HFF-Myc (cell line): ENCODE results near the gene SLC6A4.
"Not testable (repeated sequence)": the region's sequence is repeated elsewhere in the genome, so short reads cannot be mapped to it uniquely, and the experiment has no call there.

Experiments used
- DNase-seq: peaks from one replicate; pipeline ENCODE4 v3.0.0-alpha.2; 2011; ENCODE audit warnings: low read depth; ENCODE audit errors: extremely low read depth
- H3K4me3 ChIP-seq: replicated peaks from 2 replicates; pipeline ENCODE4 v1.5.1; 2011; ENCODE audit warnings: low read depth, mild to moderate bottlenecking, control low read depth, low read length
- CTCF ChIP-seq: IDR thresholded peaks from 2 replicates; pipeline ENCODE4 v1.5.1; 2012; ENCODE audit warnings: mild to moderate bottlenecking, low read depth, low read length, control low read depth; ENCODE audit errors: missing control alignments

The SLC6A4 gene

GRCh38 chr17:30207655-30208054 lies 27.8 kb downstream of the SLC6A4 start:
- no peak for DNase-seq
- no peak overlapping the region for H3K4me3 ChIP-seq
- TF ChIP-seq CTCF = no peak

GRCh38 chr17:30203471-30203981 lies 32.0 kb downstream of the SLC6A4 start:
- DNase-seq = no peak
- H3K4me3 ChIP-seq = no peak overlapping the region
- TF ChIP-seq CTCF = peak; percentile 12

GRCh38 chr17:30200656-30201055 lies 34.8 kb downstream of the SLC6A4 start:
- not testable (repeated sequence) for H3K4me3 ChIP-seq, DNase-seq

DNA sequence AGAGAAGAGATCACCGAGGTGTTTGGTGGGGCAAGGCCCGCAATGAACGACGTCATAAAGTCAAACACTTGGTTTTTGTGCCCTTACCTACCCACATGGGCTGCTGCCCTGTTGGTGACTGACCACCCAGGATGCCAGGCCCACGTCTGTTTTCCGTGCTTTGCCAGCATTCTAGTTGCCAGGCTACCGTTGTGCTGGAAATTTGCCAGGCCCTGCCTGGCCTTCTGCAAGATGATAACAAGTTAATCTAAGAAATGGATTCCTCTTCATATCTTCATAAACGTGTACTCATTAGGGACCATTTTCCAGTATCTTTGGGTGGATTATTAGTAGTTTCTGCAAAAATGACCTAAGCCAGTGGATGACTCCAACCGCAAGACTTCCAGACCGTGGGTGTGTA lies 35.4 kb downstream of the SLC6A4 start:
- H3K4me3 ChIP-seq = no peak overlapping the region
- TF ChIP-seq CTCF = no peak
- no peak for DNase-seq

DNA sequence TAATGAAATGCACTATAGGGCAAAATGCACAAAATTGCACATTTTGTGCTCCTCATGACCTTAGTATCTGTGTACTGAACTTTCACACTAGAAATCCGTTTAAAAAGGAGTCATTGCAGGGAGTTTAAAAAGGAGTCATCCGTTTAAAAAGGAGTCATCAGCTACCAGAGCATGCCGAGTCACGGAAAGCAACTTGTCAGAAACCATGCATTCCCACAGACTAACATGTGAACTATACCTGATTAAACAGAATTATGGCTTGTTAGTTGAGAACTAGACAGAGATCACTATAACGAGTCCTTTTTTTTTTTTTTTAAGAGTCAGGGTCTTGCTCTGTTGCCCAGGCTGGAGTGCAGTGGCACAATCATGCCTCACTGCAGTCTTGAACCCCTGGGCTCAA lies 35.9 kb downstream of the SLC6A4 start:
- no peak for TF ChIP-seq CTCF
- H3K4me3 ChIP-seq = no peak overlapping the region
- DNase-seq = no peak

DNA sequence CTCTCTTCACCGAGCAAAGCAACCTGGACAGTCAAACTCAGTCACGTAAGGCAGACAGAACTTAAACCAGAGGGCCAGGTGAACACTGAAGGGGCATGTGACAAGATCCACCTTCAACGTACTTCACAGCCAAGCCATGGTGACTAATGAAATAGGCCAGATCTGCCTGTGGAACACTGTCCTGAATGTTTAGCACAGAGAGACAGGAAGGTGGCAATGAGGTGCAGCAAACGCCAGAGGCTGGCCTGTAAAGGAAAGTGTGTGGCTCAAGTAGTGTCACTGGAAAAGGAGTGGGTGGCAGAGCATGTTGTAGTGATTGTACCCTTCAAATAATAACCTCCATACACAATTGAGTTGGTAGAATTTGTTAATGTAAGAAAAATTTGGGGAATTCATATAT lies 38.1 kb downstream of the SLC6A4 start:
- TF ChIP-seq CTCF = no peak
- DNase-seq = no peak
- H3K4me3 ChIP-seq = no peak overlapping the region

GRCh38 chr17:30196504-30196903 lies 39.0 kb downstream of the SLC6A4 start:
- no peak for DNase-seq
- TF ChIP-seq CTCF = no peak

GRCh38 chr17:30191072-30191471 lies 44.4 kb downstream of the SLC6A4 start:
- no peak for TF ChIP-seq CTCF
- H3K4me3 ChIP-seq = no peak overlapping the region
- no peak for DNase-seq

More at GRCh38 chr17:30196504-30196903, 39.0 kb downstream of the SLC6A4 start:
- no peak overlapping the region for H3K4me3 ChIP-seq
